SK-N-MC (cell line): ENCODE results near the gene FBXO41.

Experiments used
- EZH2 ChIP-seq: fragments of 200-600 bp; sonication (generic); IDR thresholded peaks from one replicate; pipeline ENCODE4 v1.6.1; 2017; ENCODE audit warnings: antibody characterized with exemption
- POLR2AphosphoS5 ChIP-seq: IDR thresholded peaks from 2 replicates; pipeline ENCODE4 v1.6.1; 2012; ENCODE audit warnings: mild to moderate bottlenecking, low read depth, low read length, borderline replicate concordance

GRCh38 chr2:73272270-73272669 is 12.0 kb downstream of the FBXO41 start:
- no peak for TF ChIP-seq EZH2
- TF ChIP-seq POLR2AphosphoS5, result no peak
